Activated CD4-positive, alpha-beta T cell treated with anti-CD3 and anti-CD28 coated beads for 4 hours (primary cell): Measurements from ENCODE around the gene NCR3LG1.

Experiments
- DNase-seq, 2 donors: peaks; one replicate each; pipeline ENCODE4 v3.0.0-alpha.2; 2020

NCR3LG1 gene

GRCh38 chr11:17395554-17395961 lies 44.0 kb downstream of the NCR3LG1 start:
- DNase-seq: no peak

DNA sequence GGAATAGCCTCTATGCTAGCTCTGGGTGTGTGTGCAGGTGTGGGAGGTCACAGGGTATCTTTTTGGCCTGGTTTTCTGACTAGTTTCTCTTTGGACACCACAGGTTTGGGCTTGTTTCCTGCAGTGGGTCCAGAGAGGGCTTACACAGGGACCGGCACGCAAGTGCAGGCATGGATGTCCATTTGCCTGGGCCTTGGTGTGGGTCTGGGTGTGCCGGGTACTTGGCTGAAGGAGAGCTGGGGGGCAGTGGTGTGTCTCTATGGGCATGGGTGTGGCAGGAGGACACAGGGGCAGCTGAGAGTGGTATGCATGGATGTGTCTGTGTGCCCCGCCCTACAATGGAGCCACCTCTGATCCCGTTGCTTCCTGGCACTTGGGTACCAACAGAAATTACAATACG lies 44.4 kb downstream of the NCR3LG1 start:
- no peak for DNase-seq

- DNase-seq: no peak
These were observed 45.2 kb downstream of the NCR3LG1 start for GRCh38 chr11:17396598-17397310.

- DNase-seq: no peak
These were observed 45.9 kb downstream of the NCR3LG1 start for GRCh38 chr11:17397311-17398002.

DNA sequence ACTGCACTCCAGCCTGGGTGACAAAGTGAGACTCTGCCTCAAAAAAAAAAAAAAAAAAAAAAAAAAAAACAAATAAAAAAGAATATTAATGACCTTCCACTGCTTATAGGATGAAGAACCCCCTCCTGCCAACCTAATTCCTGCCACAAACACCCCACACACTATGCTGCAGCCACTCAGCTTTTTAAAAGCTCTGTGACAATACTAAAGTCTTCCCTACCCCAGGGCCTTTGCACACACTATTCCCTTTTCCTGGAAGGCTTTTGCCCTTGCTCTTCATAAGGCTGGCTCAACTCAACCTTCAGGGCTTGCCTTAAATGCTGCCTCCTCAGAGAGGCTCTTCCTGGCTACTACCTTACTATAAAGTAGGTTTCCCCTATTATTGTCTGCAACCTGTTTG lies 47.6 kb downstream of the NCR3LG1 start:
- no peak for DNase-seq

GRCh38 chr11:17400048-17400775 lies 48.6 kb downstream of the NCR3LG1 start:
- DNase-seq: no peak

DNA sequence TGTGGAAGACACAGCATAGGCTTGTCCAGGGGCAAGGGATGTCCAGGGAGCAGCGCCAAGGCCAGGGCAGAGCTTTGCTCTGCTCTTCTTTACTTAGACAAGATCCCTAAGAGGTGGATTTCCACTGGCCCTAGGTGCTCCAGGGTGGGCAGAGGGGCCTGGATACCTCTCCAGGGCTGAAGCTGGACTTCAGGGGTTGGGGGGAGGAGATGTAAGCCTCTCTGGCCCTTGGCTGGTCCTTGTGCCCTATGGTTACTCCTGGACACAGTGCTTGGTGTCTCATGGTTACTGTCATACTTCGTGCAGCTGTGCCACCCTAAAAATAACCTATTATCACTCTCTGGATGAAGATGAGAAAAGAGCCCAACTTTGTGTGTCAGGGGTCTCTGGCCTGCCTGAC lies 49.7 kb downstream of the NCR3LG1 start:
- no peak for DNase-seq

DNA sequence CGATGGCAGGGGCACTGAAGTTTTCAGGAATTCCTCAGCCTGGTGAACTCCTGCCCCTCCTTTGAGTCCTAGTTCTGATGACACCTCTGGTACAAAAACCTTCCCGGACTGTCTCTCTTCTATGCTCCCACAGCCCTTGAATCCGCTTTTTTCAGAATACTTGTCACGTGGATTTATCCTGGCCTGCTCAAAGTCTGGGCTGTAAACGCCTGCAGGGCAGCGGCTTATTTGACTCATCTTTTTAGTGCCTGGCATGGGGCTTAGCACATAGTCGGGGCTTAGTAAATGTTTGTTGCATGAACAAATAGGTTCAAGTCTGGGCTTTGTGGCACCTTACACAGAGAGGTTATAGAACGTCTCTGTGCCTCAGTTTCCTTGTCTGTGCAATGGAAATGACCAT lies 50.2 kb downstream of the NCR3LG1 start:
- DNase-seq: no peak

- no peak for DNase-seq
These were observed 50.9 kb downstream of the NCR3LG1 start for GRCh38 chr11:17402486-17402885.

DNA sequence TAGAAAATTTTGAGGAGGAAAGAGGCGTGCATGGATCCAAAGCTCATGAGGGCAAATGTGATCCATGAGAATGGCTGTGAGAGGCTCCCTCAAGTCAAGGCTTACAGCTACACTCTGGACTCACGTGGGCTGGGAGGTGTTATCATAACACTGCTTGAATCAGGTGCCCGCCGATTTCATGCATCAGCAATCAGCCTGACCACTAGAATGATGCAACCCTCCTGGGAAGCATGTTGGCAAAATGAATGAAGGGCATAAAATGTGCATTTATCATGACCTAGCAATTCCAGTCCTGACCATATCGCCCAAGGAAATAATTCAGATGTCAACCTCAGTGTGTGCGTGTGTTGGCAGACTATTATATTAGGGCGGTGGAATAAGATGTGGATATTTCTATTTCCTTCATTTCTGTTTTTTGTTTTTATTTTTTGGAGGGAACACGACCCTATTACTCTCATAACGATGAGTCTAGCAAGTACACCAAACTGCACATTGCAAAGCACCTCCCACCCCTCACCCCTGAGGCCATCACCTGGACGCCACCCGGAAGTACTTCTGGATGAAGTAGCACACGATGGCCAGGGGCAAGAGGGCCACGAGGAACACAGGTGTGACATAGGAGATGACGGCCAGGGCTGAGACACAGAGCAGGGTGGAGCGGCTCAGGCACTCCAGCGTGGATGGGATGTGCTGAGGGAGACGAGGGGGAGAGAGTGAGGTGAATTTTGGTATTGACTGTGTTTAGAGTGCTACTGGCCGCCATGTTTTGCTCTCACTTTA lies 52.6 kb downstream of the NCR3LG1 start:
- DNase-seq: no peak

- no peak for DNase-seq
These were observed 53.8 kb downstream of the NCR3LG1 start for GRCh38 chr11:17405232-17406005.

GRCh38 chr11:17406082-17406817 lies 54.6 kb downstream of the NCR3LG1 start:
- DNase-seq: no peak

- DNase-seq: no peak
These were observed 55.2 kb downstream of the NCR3LG1 start for GRCh38 chr11:17406818-17407149.

- DNase-seq: no peak
These were observed 56.0 kb downstream of the NCR3LG1 start for GRCh38 chr11:17407575-17407974.

GRCh38 chr11:17408026-17408425 lies 56.4 kb downstream of the NCR3LG1 start:
- no peak for DNase-seq

DNA sequence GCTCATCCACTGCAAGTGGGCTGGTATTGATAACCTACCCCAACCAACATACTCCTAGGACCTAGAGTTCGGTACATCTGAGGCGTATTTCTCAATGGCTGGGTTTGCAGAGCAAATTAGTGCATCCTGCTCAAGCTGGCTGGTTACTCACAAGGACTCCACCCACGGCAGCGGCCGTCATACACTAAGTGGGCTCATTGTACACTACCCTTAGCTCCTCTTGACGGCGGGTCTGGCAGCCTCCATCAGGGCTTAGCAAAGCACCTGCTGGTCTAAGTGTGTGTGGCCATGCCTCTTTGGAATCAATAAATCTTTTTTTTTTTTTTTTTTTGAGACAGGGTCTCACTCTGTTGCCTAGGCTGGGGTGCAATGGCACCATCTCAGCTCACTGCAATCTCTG lies 57.0 kb downstream of the NCR3LG1 start:
- no peak for DNase-seq

DNA sequence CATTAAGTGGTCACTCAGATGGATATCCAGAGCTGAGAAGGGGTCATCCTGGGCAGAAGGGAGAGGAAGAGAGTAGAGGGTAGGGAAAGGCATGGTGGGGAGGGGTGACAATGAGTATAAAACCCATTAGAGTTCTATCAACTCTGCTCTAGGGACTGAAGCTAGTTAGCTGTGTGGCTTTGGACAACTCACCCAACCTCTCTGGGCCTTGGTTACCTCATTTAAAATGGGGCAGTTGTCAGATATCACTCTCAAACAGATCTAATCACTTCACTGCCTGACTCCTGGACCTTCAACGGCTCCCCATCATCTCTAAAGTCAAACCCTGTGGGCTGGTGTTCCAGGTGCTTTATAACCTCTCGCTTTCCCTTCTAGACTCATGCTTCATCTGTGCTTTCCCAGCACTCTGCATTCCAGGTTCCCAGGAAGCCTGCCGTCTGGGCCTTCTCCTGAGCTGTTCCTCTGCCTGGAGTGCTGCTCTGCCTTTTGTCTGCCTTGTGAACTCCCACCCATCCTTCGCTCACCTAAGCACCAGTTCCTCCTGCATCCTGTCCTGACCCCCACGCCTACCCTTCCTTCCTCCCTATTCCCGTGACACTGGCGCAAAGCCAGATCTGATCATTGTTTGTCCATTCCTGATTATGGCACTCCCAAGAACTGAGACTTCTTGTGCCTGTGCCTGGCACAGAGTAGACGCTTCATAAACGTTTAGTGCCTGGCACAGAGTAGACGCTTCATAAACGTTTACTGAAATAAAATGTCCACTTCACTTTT lies 59.2 kb downstream of the NCR3LG1 start:
- no peak for DNase-seq

GRCh38 chr11:17411418-17411817 lies 59.8 kb downstream of the NCR3LG1 start:
- DNase-seq: no peak

GRCh38 chr11:17412488-17413180 lies 61.0 kb downstream of the NCR3LG1 start:
- no peak for DNase-seq
